ENCODE results near the gene MYO7B.

- TF ChIP-seq, protein P1, sequence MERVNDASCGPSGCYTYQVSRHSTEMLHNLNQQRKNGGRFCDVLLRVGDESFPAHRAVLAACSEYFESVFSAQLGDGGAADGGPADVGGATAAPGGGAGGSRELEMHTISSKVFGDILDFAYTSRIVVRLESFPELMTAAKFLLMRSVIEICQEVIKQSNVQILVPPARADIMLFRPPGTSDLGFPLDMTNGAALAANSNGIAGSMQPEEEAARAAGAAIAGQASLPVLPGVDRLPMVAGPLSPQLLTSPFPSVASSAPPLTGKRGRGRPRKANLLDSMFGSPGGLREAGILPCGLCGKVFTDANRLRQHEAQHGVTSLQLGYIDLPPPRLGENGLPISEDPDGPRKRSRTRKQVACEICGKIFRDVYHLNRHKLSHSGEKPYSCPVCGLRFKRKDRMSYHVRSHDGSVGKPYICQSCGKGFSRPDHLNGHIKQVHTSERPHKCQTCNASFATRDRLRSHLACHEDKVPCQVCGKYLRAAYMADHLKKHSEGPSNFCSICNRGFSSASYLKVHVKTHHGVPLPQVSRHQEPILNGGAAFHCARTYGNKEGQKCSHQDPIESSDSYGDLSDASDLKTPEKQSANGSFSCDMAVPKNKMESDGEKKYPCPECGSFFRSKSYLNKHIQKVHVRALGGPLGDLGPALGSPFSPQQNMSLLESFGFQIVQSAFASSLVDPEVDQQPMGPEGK (CRISPR knock-in tag; IDR thresholded peaks at IDR 0.05; ENCODE audit: borderline replicate concordance): no peak
- TF ChIP-seq RARB (CRISPR knock-in tag; IDR thresholded peaks at IDR 0.05) (no peak), ZNF565 (CRISPR knock-in tag; conservative IDR thresholded peaks at IDR 0.05; ENCODE audit: low read depth) (no peak), OSR1 (CRISPR knock-in tag; IDR thresholded peaks at IDR 0.05) (no peak), PPARA (CRISPR knock-in tag; IDR thresholded peaks at IDR 0.05; ENCODE audit: borderline replicate concordance) (no peak), TCF4 (CRISPR knock-in tag; IDR thresholded peaks at IDR 0.05; ENCODE audit: borderline replicate concordance) (no peak), BACH2 (CRISPR knock-in tag; IDR thresholded peaks at IDR 0.05; ENCODE audit: borderline replicate concordance) (no peak)
- TF ChIP-seq, protein P2, sequence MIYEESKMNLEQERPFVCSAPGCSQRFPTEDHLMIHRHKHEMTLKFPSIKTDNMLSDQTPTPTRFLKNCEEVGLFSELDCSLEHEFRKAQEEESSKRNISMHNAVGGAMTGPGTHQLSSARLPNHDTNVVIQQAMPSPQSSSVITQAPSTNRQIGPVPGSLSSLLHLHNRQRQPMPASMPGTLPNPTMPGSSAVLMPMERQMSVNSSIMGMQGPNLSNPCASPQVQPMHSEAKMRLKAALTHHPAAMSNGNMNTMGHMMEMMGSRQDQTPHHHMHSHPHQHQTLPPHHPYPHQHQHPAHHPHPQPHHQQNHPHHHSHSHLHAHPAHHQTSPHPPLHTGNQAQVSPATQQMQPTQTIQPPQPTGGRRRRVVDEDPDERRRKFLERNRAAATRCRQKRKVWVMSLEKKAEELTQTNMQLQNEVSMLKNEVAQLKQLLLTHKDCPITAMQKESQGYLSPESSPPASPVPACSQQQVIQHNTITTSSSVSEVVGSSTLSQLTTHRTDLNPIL (CRISPR knock-in tag; IDR thresholded peaks at IDR 0.05; ENCODE audit: low read depth): no peak
Measured at GRCh38 chr2:127515383-127515915, 20.0 kb upstream of the MYO7B start.

Data from SK-N-SH treated with all-trans-retinoic acid at 6 μM for 48 hours (cell line).